NT2/D1 (cell line): ENCODE results near the gene DLST.

Source experiments
- DNase-seq: peaks from one replicate; pipeline ENCODE4 v3.0.0-alpha.2; 2011; ENCODE audit warnings: low read depth, low spot score
- H3K27me3 ChIP-seq: 2 replicates; pipeline ENCODE4 v1.6.0; 2011; ENCODE audit warnings: mild to moderate bottlenecking; ENCODE audit not compliant: insufficient read length, insufficient read depth
- H3K36me3 ChIP-seq: 2 replicates; pipeline ENCODE4 v1.6.1; 2011; ENCODE audit warnings: mild to moderate bottlenecking, low read length, mixed read lengths; ENCODE audit not compliant: insufficient read depth, insufficient read length
- H3K4me1 ChIP-seq: 2 replicates; pipeline ENCODE4 v1.5.1; 2011; ENCODE audit not compliant: insufficient read depth, insufficient read length
- H3K4me3 ChIP-seq: 2 replicates; pipeline ENCODE4 v1.5.1; 2011; ENCODE audit warnings: low read depth; ENCODE audit not compliant: insufficient read length
- H3K9ac ChIP-seq: 2 replicates; pipeline ENCODE4 v1.6.0; 2011; ENCODE audit warnings: low read depth; ENCODE audit not compliant: insufficient read length
- H3K9me3 ChIP-seq: 2 replicates; pipeline ENCODE4 v1.5.1; 2011; ENCODE audit warnings: mild to moderate bottlenecking, low read length; ENCODE audit not compliant: insufficient read depth
- SUZ12 ChIP-seq: IDR thresholded peaks from 2 replicates; pipeline ENCODE4 v1.6.1; 2011; ENCODE audit not compliant: insufficient read length, insufficient read depth; ENCODE audit errors: extremely low read depth
- YY1 ChIP-seq: IDR thresholded peaks from 2 replicates; pipeline ENCODE4 v1.6.1; 2011; ENCODE audit not compliant: insufficient read length, insufficient read depth
- ZNF274 ChIP-seq: IDR thresholded peaks from 2 replicates; pipeline ENCODE4 v1.6.1; 2011; ENCODE audit warnings: mild to moderate bottlenecking, low read depth, low read length

Gene DLST

GRCh38 chr14:74915426-74915825, 33.7 kb downstream of the DLST start:
- DNase-seq = no peak
- H3K4me3 ChIP-seq = no peak overlapping the region
- H3K27me3 ChIP-seq = no peaks in the 10 kb centered on the region
- H3K4me1 ChIP-seq = peaks cover 3% of the 10 kb centered on the region
- H3K36me3 ChIP-seq = no peaks in the 10 kb centered on the region
- H3K9ac ChIP-seq = no peak overlapping the region
- TF ChIP-seq SUZ12 (no peak), YY1 (no peak), ZNF274 (no peak)
- H3K9me3 ChIP-seq = no peaks in the 10 kb centered on the region

GRCh38 chr14:74915826-74916225, 34.1 kb downstream of the DLST start:
- DNase-seq = no peak
- TF ChIP-seq SUZ12 (no peak), YY1 (no peak), ZNF274 (no peak)
- Histone ChIP-seq H3K36me3 (no peaks in the 10 kb centered on the region), H3K27me3 (no peaks in the 10 kb centered on the region), H3K9me3 (no peaks in the 10 kb centered on the region), H3K4me1 (peaks cover 3% of the 10 kb centered on the region), H3K4me3 (no peak overlapping the region), H3K9ac (no peak overlapping the region)

GRCh38 chr14:74917178-74917543, 35.4 kb downstream of the DLST start:
- DNase-seq = no peak
- H3K9me3 ChIP-seq = no peaks in the 10 kb centered on the region
- TF ChIP-seq SUZ12 = no peak
- TF ChIP-seq ZNF274 = no peak
- TF ChIP-seq YY1 = no peak
- H3K4me1 ChIP-seq = peaks cover 3% of the 10 kb centered on the region
- H3K36me3 ChIP-seq = no peaks in the 10 kb centered on the region
- H3K4me3 ChIP-seq = no peak overlapping the region
- H3K27me3 ChIP-seq = peaks cover 4% of the 10 kb centered on the region
- H3K9ac ChIP-seq = no peak overlapping the region

- peaks cover 3% of the 10 kb centered on the region for H3K4me1 ChIP-seq
- TF ChIP-seq YY1 = no peak
- no peak for TF ChIP-seq ZNF274
- TF ChIP-seq SUZ12 = no peak
- no peak overlapping the region for H3K9ac ChIP-seq
- no peak for DNase-seq
- H3K9me3 ChIP-seq = no peaks in the 10 kb centered on the region
- H3K36me3 ChIP-seq = no peaks in the 10 kb centered on the region
- peaks cover 9% of the 10 kb centered on the region for H3K27me3 ChIP-seq
- no peak overlapping the region for H3K4me3 ChIP-seq
Observed at GRCh38 chr14:74917646-74918081, 35.9 kb downstream of the DLST start.

- Histone ChIP-seq H3K9ac (no peak overlapping the region), H3K4me3 (no peak overlapping the region), H3K9me3 (no peaks in the 10 kb centered on the region), H3K36me3 (no peaks in the 10 kb centered on the region), H3K27me3 (peaks cover 13% of the 10 kb centered on the region), H3K4me1 (peaks cover 3% of the 10 kb centered on the region)
- DNase-seq = no peak
- TF ChIP-seq ZNF274 (no peak), SUZ12 (no peak), YY1 (no peak)
Observed at GRCh38 chr14:74918380-74918779, 36.7 kb downstream of the DLST start.

- peaks cover 13% of the 10 kb centered on the region for H3K27me3 ChIP-seq
- H3K9ac ChIP-seq = no peak overlapping the region
- no peak overlapping the region for H3K4me3 ChIP-seq
- TF ChIP-seq ZNF274 = no peak
- no peaks in the 10 kb centered on the region for H3K36me3 ChIP-seq
- DNase-seq = no peak
- H3K4me1 ChIP-seq = peaks cover 3% of the 10 kb centered on the region
- no peaks in the 10 kb centered on the region for H3K9me3 ChIP-seq
Observed at GRCh38 chr14:74919421-74920165, 37.9 kb downstream of the DLST start.

- no peak for TF ChIP-seq ZNF274
- no peak for TF ChIP-seq SUZ12
- TF ChIP-seq YY1 = no peak
- no peak for DNase-seq
- Histone ChIP-seq H3K36me3 (no peaks in the 10 kb centered on the region), H3K9ac (no peak overlapping the region), H3K4me3 (no peak overlapping the region), H3K9me3 (no peaks in the 10 kb centered on the region), H3K27me3 (peaks cover 13% of the 10 kb centered on the region), H3K4me1 (peaks cover 3% of the 10 kb centered on the region)
Observed at GRCh38 chr14:74920281-74920680, 38.6 kb downstream of the DLST start.
